Activated CD4-positive, alpha-beta T cell treated with anti-CD3 and anti-CD28 coated beads for 1 hour (primary cell): ENCODE results near the gene TCF25.
"Not testable (repeated sequence)": the region's sequence is repeated elsewhere in the genome, so short reads cannot be mapped to it uniquely, and the experiment has no call there.

Source experiments
- DNase-seq: peaks from one replicate; pipeline ENCODE4 v3.0.0-alpha.2; 2020

TCF25 gene

GRCh38 chr16:89845417-89845816 is 28.0 kb upstream of the TCF25 start:
- no peak for DNase-seq

GRCh38 chr16:89847051-89847939 is 26.1 kb upstream of the TCF25 start:
- no peak for DNase-seq

DNA sequence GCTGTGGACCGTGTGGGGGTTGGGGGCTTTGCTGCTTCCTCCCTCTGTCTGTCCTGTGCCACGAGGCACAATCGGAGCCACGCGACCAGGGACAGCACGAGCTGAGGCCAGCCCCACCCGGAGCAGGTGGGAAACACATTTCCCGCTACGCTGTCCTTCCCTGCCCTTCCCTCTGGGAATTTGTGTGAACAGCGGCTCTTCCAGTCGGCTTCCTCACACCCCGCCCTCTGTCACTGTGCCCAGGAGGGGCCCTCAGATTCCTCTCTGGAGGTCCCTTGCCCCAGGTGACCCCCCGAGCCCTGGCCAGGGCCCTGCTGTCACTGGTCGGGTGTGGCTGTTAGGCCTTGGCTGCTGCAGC is 25.5 kb upstream of the TCF25 start:
- DNase-seq, result no peak

- DNase-seq, result no peak
These were observed 24.4 kb upstream of the TCF25 start for GRCh38 chr16:89848974-89849373.

DNA sequence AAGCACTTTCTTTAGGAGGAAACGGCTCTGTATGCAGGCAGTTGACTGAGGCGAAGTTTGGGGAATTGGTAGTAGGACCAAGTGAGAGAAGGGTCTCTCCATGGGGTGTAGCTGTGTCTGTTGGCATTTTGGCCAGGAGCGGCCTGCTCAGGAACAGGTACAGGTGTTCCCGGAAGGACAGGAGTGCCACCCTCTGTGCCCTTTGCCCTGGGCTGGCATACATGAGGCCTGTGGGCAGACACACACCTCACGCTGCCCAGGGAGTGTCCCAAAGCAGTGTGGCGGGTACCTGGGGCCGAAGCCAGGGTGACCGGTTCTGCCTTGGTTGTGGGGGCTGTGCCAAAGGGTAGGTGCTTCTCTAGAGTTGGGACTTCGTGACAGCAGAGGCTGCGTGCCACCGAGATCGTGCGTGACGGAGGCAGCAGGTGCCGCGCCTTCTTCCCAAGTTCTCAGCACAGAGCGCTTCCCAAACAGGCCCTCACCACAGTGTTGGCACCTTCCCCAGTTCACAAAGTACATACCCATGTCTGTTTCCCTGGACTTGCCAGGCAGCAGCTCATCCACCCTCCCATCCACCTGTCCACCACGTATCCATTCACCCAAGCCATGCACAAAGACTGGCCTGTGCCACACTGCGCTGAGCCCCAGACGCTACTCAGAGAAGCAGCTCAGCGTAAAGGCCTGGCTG is 19.9 kb upstream of the TCF25 start:
- DNase-seq, result no peak

DNA sequence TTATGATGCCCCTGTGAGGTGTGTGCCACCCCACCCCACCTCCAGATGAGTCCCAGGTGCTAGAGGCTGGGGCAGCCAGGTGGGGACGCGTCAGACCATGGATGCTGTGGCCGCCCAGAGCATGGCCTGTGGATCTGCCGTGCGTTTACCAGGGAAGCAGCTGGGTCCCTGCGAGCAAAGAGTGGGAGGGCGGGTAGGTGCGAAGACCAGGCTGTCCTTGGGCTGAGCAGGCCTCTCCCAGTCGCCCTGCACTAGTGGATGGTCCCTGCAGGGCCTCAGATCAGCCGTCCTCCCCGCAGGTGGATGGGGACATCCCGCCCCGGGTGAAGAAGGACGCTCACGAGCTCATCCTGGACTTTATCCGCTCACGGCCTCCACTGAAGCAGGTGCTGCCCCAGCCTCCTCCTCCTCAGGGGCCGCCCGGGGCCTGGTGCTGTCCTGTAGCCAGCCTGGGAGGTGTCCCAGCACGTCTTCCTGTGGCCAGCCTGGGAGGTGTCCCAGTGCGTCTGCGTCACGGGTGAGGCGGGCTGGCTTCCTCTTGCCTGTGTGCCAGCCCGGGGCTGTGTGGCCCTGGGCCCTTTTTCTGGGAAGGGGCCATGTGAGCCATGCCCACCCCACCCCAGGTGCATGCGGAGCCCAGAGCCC is 18.0 kb upstream of the TCF25 start:
- DNase-seq, result no peak

GRCh38 chr16:89855986-89856385 is 17.4 kb upstream of the TCF25 start:
- DNase-seq, result no peak

- no peak for DNase-seq
These were observed 14.3 kb upstream of the TCF25 start for GRCh38 chr16:89858973-89859614.

GRCh38 chr16:89859615-89860007 is 13.8 kb upstream of the TCF25 start:
- no peak for DNase-seq

DNA sequence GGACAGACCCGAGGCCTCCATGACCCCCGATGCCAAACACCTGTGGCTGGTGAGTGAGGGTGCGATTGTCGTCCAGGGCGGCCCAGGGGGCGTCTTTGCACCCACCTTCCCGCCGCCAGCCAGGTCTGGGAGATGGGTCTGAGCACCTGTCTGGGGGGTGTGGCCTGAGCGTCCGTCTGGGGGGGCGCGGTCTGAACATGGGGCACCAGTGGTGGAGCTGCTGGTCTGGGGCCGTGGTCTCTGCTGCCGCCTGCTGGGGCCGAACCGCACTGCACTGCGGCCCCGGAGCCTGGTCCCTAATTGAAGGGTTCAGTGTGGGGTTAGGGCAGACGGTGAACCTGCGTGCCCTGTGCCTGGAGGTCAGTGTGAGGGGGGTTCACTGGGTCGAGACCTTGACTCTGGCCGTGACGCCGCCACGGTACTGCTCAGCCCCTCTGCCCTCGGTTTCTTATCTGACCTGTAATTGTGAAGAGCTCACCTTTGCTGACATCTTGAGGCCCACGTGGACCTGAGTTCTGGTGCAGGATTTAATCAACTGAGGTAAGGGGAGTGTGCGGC is 12.6 kb upstream of the TCF25 start:
- DNase-seq, result peak; percentile 60

- no peak for DNase-seq
These were observed 11.7 kb upstream of the TCF25 start for GRCh38 chr16:89861648-89862047.

DNA sequence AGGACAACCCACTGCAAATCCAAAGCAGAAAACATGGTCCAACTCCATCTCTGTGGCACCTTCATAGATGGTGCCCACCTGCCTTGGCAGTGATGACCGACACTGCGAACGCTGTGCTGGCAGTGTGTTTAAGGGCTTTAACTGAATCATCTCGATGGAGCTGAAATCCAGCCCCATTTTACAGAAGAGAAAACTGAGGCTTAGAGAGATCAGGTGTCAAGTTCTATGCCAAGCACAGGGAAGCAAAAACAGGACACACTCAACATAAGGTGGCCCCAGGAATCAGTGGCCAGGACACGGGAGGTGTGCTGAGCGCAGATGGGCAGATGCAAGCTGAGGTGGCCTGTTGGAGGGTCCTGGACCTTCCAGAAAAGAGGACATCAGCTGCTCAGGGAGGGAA is 10.7 kb upstream of the TCF25 start:
- DNase-seq, result no peak

DNA sequence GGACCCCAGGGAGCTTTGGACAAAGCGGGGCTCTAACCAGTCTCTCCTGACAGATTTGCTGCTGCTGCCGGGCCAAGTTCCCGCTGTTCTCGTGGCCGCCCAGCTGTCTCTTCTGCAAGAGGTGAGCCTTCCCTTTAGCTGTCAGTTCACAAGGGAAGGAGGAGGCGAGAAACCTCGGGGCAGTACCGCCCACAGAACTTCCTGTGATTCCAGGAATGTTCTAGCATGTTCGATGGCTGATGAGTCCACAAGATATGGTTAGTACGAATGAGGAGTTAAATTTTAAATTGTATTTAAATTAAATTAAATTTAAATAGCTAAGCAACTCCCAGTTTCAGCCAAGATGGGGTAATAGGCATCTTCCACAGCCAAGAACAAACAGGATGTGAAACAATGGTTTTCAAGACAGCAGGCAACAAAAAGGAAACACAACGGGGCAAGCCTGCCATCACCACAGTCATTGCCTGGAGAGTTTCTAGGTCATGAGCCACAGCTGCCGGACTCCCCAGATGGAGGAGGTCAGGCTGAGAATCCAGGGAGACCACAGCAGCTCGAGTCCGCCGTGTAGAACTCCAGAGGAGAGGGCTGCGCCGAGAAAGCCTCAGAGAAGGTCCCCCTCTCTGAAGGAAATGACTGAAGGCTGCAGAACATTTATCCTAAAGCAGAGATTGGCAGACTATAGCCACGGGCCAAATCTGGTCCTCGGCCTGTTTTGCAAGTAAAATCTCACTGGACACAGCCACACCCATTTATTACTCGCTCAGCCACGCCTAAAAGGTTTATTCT is 9.5 kb upstream of the TCF25 start:
- peak; percentile 20 for DNase-seq

DNA sequence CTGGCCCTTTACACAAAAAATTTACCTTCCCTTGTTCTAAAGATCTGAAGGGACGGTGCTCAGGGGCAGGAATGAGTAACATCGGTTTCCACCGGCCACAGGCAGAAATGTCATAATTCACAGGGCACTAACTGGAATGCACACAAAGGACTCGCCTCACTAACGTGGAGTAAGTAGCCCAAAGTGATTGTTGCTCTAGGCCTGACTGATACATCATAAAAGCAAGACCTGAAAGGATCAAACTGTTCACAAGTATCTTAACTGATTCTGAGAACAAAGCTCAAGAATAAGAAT is 8.9 kb upstream of the TCF25 start:
- no peak for DNase-seq

DNA sequence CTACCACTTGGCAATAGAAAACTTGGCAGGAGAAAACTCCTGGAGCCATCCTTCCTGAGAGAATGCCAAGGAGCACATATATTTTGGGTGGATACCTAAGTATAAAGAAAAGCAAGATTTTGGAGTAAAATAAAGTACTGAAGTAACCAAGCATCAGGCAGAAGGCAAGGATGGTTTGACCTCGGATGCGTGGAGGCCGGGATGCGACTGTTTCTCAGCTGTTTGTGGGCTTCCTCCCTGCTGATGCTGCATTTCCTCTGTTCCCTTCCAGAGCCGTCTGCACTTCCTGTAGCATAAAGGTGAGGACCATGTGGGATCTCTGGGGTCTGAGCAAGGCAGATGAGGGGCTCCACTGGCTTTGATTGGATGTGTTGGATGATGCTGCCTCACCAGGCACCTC is 5.5 kb upstream of the TCF25 start:
- DNase-seq, result no peak

DNA sequence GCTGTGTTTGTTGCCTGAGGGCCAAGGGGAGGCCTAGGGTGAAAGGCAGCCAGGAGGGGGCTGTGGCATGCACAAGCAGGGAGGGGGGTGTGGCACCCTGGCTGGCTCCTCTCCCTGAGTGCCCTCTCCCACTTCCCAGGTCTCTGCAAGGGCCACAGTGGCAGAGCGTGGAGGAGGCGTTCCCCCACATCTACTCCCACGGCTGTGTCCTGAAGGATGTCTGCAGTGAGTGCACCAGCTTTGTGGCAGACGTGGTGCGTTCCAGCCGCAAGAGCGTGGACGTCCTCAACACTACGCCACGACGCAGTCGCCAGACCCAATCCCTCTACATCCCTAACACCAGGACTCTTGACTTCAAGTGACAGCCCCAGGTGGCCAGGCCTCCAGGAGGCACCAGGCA is 3.5 kb upstream of the TCF25 start:
- no peak for DNase-seq

GRCh38 chr16:89870440-89870839 is 3.0 kb upstream of the TCF25 start:
- DNase-seq, result no peak

- no peak for DNase-seq
These were observed 1.5 kb upstream of the TCF25 start for GRCh38 chr16:89871895-89872294.

DNA sequence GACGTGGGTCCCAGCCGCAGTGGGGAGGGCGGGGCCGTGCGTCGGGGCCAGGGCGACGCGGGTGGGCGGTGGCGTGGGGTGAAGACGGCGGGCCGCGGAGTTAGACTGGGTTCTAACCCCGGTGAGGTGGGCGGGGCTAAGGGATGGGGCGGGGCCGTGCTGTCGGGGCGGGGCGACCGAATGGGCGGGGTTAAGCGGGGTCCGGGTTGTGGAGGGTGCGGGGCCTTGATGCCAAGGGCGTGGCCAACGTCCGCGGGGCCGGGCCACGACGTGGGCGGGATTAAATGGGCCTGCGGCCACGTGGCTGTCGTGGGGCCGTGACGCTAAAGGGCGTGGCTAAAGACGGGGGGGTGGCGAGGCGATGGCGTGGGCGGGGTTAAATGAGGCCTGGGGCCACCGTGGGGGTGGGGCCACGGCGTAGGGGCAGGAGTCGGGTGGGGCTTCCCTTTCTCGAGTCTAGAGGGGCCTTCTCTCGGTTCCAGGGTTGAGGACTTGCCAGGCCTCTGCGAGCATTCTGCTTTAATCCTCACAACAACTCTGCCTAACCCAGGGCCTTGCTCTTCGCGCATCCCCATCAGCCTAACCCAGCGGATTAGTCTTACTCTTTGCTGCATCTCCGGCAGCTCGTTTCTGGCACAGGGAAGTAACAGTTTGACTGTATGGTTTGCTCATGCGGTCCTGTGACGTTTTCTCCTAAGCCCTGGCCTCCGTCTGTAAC is 739 bp downstream of the TCF25 start:
- DNase-seq, result peak; percentile 90

DNA sequence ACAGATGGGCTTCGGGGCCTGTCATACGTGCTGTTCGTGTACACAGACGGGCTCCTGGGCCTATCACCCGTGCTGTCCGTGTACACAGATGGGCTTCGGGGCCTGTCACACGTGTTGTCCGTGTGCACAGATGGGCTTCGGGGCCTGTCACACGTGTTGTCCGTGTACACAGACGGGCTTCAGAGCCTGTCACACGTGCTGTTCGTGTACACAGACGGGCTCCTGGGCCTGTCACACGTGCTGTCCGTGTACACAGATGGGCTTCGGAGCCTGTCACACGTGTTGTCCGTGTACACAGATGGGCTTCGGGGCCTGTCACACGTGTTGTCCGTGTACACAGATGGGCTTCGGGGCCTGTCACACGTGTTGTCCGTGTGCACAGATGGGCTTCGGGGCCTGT is 5.7 kb downstream of the TCF25 start:
- not testable (repeated sequence) for DNase-seq

GRCh38 chr16:89880477-89881367 is 7.3 kb downstream of the TCF25 start:
- DNase-seq, result no peak
